Endodermal cell (in vitro differentiated cells): ENCODE measurements around the gene NDUFAF8. TPM values are rescaled to one million over a fixed set of nuclear protein-coding genes. Genes with fewer than 3 reads are reported as not detected.

Experiments used
- DNase-seq: peaks from one replicate; pipeline ENCODE4 v3.0.0-alpha.2; 2017
- H3K27ac ChIP-seq: 2 replicates; pipeline ENCODE4 v1.5.1; 2013; ENCODE audit warnings: mild to moderate bottlenecking, low read depth, low read length, moderate library complexity
- H3K27me3 ChIP-seq: 2 replicates; pipeline ENCODE4 v1.6.1; 2013; ENCODE audit warnings: mild to moderate bottlenecking, low read length, moderate library complexity; ENCODE audit not compliant: insufficient read depth, control insufficient read depth, poor library complexity, severe bottlenecking
- H3K36me3 ChIP-seq: 2 replicates; pipeline ENCODE4 v1.7.0; 2013; ENCODE audit warnings: mild to moderate bottlenecking, low read length, moderate library complexity; ENCODE audit not compliant: control insufficient read depth, insufficient read depth
- H3K4me1 ChIP-seq: one replicate; pipeline ENCODE4 v1.7.0; 2013; ENCODE audit warnings: low read length; ENCODE audit not compliant: control insufficient read depth, insufficient read depth
- H3K4me3 ChIP-seq: 2 replicates; pipeline ENCODE4 v1.5.1; 2013; ENCODE audit warnings: mild to moderate bottlenecking, low read length, moderate library complexity
- H3K9ac ChIP-seq: 2 replicates; pipeline ENCODE4 v1.6.1; 2013; ENCODE audit warnings: mild to moderate bottlenecking, low read length, moderate library complexity; ENCODE audit not compliant: poor library complexity, severe bottlenecking; ENCODE audit errors: extremely low read depth
- H3K9me3 ChIP-seq: 2 replicates; pipeline ENCODE4 v1.6.1; 2013; ENCODE audit warnings: mild to moderate bottlenecking, low read length, moderate library complexity; ENCODE audit not compliant: control insufficient read depth
- H3K27ac Mint-ChIP-seq: 2 replicates; pipeline ENCODE4 v1.8.0; 2020; ENCODE audit warnings: mixed read lengths
- H3K27me3 Mint-ChIP-seq: 2 replicates; pipeline ENCODE4 v1.8.0; 2021; ENCODE audit warnings: mild to moderate bottlenecking, mixed read lengths; ENCODE audit not compliant: insufficient read depth
- H3K36me3 Mint-ChIP-seq: 2 replicates; pipeline ENCODE4 v1.8.0; 2020; ENCODE audit warnings: low read depth, mixed read lengths
- H3K4me1 Mint-ChIP-seq: 2 replicates; pipeline ENCODE4 v1.8.0; 2020; ENCODE audit warnings: mixed read lengths
- H3K4me3 Mint-ChIP-seq: 2 replicates; pipeline ENCODE4 v1.8.0; 2020; ENCODE audit warnings: mild to moderate bottlenecking, moderate library complexity, mixed read lengths
- H3K9me3 Mint-ChIP-seq: 2 replicates; pipeline ENCODE4 v1.8.0; 2020; ENCODE audit warnings: mild to moderate bottlenecking, mixed read lengths
- CTCF ChIP-seq: fragments of 200-600 bp; sonication (generic); conservative IDR thresholded peaks from 2 replicates; pipeline ENCODE4 v1.5.0; 2021; ENCODE audit warnings: antibody characterized with exemption, mild to moderate bottlenecking
- WGBS, 2 experiments: methylation state at CpG; one replicate each; pipeline versions ENCODE4 v1.1.5 to v1.1.7; 2013; ENCODE audit warnings: missing lambda C conversion rate in 2 of 2, mixed read lengths in 1 of 2; ENCODE audit not compliant: insufficient coverage in 1 of 2, insufficient read length in 1 of 2; 5-methylcytosine and 5-hydroxymethylcytosine counted together
- total RNA-seq, 2 donors: library from RNA; stranded (reverse); fragmentation: NEBNext Ultra II Directional in 1 of 2; extraction: Animal tissue kit (Norgen Biotek cat#: 25700) in 1 of 2; gene quantifications; 2 replicates in 1 of 2; 3 replicates in 1 of 2; pipeline ENCODE4 v1.2.1, GENCODE V29; 2021

NDUFAF8 gene
- total RNA-seq, 2 donors from 2014 or later, result 42.7 to 48.7 TPM

DNA sequence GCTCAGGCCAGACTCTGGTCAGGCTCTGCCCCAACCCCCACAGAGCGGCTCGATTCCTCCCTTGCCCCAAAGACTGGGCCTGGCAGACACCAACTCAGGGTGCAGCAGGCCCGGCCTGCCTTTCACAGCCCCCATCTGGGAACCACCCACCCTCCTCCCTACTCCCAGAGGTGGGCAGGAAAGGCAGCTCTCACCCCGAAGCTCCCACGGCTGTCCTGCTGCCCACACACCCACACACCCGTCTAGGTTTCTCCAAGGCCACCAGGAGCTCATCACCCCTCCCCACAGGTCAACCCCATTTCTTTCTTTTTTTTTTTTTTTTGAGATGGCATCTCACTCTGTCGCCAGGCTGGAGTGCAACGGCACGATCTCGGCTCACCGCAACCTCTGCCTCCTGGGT, 20.1 kb upstream of the NDUFAF8 start:
- Mint-ChIP-seq H3K36me3 (peaks cover 15% of the 10 kb centered on the region), H3K4me3 (no peak overlapping the region), H3K4me1 (peaks cover 15% of the 10 kb centered on the region), H3K9me3 (no peaks in the 10 kb centered on the region), H3K27ac (no peak overlapping the region), H3K27me3 (peaks cover 4% of the 10 kb centered on the region)
- no peak overlapping the region for H3K9ac ChIP-seq
- 93 to 96% methylated on average over 8 to 11 of the region's 11 CpGs for WGBS, 2 experiments
- no peak for DNase-seq
- no peak overlapping the region for H3K4me3 ChIP-seq
- no peak for TF ChIP-seq CTCF
- peaks cover 9% of the 10 kb centered on the region for H3K4me1 ChIP-seq
- peaks cover 7% of the 10 kb centered on the region for H3K27me3 ChIP-seq
- no peaks in the 10 kb centered on the region for H3K9me3 ChIP-seq
- H3K36me3 ChIP-seq, result no peaks in the 10 kb centered on the region
- no peak overlapping the region for H3K27ac ChIP-seq

DNA sequence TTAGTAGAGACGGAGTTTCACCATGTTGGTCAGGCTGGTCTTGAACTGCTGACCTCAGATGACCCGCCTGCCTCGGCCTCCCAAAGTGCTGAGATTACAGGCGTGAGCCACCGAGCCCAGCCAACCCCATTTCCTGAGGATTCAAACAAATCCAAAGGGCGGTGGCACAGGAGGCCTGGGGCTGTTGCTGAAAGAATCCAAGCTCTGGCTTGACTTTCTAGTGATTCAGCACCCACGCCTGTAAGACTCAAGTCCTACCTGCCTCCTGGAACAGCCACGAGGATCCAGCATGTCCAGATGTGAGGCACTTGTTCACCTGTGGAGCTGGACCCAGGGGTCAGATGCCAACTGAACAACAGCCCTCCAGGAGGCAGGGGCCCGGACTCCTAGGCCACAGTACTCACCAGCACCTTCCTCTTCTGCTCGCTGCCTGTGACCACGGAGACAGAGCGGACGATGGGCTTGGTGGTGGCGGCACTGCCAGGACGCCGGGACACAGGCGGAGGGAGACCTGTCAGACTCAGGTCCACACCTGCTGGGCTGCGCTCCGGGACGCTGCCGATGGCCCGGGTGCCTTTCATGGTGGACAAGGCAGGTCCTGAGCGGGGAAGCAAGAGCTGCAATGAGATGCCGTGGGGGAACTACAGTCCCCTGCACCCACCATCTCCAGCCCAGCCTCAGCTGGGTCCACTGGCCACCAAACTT, 19.5 kb upstream of the NDUFAF8 start:
- Mint-ChIP-seq H3K9me3 (no peaks in the 10 kb centered on the region), H3K36me3 (peaks cover 15% of the 10 kb centered on the region), H3K4me1 (peaks cover 16% of the 10 kb centered on the region), H3K27ac (no peak overlapping the region), H3K27me3 (peaks cover 7% of the 10 kb centered on the region), H3K4me3 (no peak overlapping the region)
- H3K36me3 ChIP-seq, result no peaks in the 10 kb centered on the region
- peaks cover 9% of the 10 kb centered on the region for H3K4me1 ChIP-seq
- no peak for TF ChIP-seq CTCF
- no peak overlapping the region for H3K4me3 ChIP-seq
- H3K27ac ChIP-seq, result no peak overlapping the region
- WGBS, 2 experiments, result 94 to 96% methylated on average over 21 to 24 of the region's 24 CpGs
- peaks cover 9% of the 10 kb centered on the region for H3K27me3 ChIP-seq
- H3K9ac ChIP-seq, result no peak overlapping the region
- H3K9me3 ChIP-seq, result no peaks in the 10 kb centered on the region
- no peak for DNase-seq

DNA sequence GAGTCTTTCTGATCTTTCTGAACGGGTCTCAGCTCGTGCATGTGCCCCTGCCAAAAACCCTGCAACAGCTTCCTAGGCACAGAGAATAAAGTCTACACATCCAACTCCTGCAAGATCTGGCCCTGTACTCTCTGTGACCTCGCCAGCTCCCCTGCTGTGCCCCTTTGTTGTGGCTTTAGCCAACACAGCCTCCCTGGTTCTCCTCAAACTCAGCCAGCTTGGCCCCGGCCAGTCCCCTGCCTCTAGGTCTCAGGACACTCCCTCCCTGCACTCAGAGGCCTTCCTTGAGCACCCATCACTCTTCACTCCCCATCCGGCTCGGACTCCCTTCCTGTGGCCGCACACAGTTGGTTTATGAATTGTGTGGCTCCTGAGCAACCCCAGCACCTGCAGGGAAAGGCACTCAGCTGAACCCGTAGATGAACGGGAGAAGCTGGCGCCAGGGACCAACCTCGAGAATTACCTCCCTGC, 17.7 kb upstream of the NDUFAF8 start:
- H3K9ac ChIP-seq, result no peak overlapping the region
- H3K36me3 Mint-ChIP-seq, result peaks cover 15% of the 10 kb centered on the region
- WGBS, 2 experiments, result 55 to 71% methylated on average over 4 to 11 of the region's 11 CpGs
- DNase-seq, result peak; percentile 89
- peaks cover 17% of the 10 kb centered on the region for H3K27me3 Mint-ChIP-seq
- no peaks in the 10 kb centered on the region for H3K9me3 ChIP-seq
- no peaks in the 10 kb centered on the region for H3K36me3 ChIP-seq
- peaks cover 9% of the 10 kb centered on the region for H3K27me3 ChIP-seq
- no peaks in the 10 kb centered on the region for H3K9me3 Mint-ChIP-seq
- peak overlapping the region; percentile 85 for H3K4me3 ChIP-seq
- no peak for TF ChIP-seq CTCF
- no peak overlapping the region for H3K27ac ChIP-seq
- H3K4me1 Mint-ChIP-seq, result peaks cover 16% of the 10 kb centered on the region
- peak overlapping the region; percentile 66 for H3K4me3 Mint-ChIP-seq
- peaks cover 9% of the 10 kb centered on the region for H3K4me1 ChIP-seq
- peak overlapping the region; percentile 74 for H3K27ac Mint-ChIP-seq
